PC-3 (cell line): ENCODE measurements around the gene SLC7A6.

Source experiments
- EZH2 ChIP-seq: fragments of 300-600 bp; sonication (generic); IDR thresholded peaks from one replicate; pipeline ENCODE4 v1.6.1; 2017; ENCODE audit warnings: antibody characterized with exemption, mild to moderate bottlenecking, low read length; ENCODE audit not compliant: unreplicated experiment
- EZH2phosphoT487 ChIP-seq: fragments of 300-600 bp; sonication (generic); IDR thresholded peaks from 2 replicates; pipeline ENCODE4 v1.6.1; 2018; ENCODE audit warnings: mild to moderate bottlenecking, antibody characterized with exemption, low read length, borderline replicate concordance
- TF ChIP-seq, protein P1 (sequence below): fragments of 300-600 bp; sonication (generic); conservative IDR thresholded peaks from 2 replicates; pipeline ENCODE4 v1.5.1; 2017; ENCODE audit warnings: antibody characterized with exemption, low read depth, mild to moderate bottlenecking, low read length

DNA sequence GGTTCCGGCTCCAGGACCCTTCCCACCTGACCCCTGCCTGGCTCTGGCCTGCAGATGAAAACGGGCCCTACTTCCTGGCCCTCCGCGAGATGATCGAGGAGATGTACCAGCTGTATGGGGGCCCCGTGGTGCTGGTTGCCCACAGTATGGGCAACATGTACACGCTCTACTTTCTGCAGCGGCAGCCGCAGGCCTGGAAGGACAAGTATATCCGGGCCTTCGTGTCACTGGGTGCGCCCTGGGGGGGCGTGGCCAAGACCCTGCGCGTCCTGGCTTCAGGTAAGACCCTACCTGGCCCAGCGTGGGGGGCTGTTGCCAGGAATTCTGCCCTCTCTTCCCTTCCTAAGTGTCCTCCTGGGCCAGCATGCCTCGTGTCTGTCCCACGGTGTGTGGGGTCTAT, 8.6 kb upstream of the SLC7A6 start:
- TF ChIP-seq, protein P1, sequence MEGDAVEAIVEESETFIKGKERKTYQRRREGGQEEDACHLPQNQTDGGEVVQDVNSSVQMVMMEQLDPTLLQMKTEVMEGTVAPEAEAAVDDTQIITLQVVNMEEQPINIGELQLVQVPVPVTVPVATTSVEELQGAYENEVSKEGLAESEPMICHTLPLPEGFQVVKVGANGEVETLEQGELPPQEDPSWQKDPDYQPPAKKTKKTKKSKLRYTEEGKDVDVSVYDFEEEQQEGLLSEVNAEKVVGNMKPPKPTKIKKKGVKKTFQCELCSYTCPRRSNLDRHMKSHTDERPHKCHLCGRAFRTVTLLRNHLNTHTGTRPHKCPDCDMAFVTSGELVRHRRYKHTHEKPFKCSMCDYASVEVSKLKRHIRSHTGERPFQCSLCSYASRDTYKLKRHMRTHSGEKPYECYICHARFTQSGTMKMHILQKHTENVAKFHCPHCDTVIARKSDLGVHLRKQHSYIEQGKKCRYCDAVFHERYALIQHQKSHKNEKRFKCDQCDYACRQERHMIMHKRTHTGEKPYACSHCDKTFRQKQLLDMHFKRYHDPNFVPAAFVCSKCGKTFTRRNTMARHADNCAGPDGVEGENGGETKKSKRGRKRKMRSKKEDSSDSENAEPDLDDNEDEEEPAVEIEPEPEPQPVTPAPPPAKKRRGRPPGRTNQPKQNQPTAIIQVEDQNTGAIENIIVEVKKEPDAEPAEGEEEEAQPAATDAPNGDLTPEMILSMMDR, result no peak
- TF ChIP-seq EZH2, result no peak
- TF ChIP-seq EZH2phosphoT487, result no peak
